ENCODE data around the gene KRT86. TPM values are rescaled to one million over a fixed set of nuclear protein-coding genes. Genes with fewer than 3 reads are reported as not detected.
A peak's percentile ranks its signal among the peaks of the same experiment; 100 is the strongest.
"Not testable (repeated sequence)": the region's sequence is repeated elsewhere in the genome, so short reads cannot be mapped to it uniquely, and the experiment has no call there.

The KRT86 gene
- total RNA-seq, 4 donors from 2014 or later: 1.0 to 289 (median 37.0) TPM

- Histone ChIP-seq H3K27ac (no peak overlapping the region), H3K27me3 (peaks cover 15% of the 10 kb centered on the region), H3K4me1 (no peaks in the 10 kb centered on the region), H3K9me3 (no peaks in the 10 kb centered on the region), H3K36me3 (no peaks in the 10 kb centered on the region), H3K4me3 (no peak overlapping the region)
- DNase-seq (ENCODE audit: low spot score in 2 of 2): no peak
- no peak for TF ChIP-seq POLR2AphosphoS5 (IDR thresholded peaks at IDR 0.05)
- TF ChIP-seq EP300 (IDR thresholded peaks at IDR 0.05): no peak
- TF ChIP-seq POLR2A (IDR thresholded peaks at IDR 0.05): no peak
- TF ChIP-seq, protein P1, sequence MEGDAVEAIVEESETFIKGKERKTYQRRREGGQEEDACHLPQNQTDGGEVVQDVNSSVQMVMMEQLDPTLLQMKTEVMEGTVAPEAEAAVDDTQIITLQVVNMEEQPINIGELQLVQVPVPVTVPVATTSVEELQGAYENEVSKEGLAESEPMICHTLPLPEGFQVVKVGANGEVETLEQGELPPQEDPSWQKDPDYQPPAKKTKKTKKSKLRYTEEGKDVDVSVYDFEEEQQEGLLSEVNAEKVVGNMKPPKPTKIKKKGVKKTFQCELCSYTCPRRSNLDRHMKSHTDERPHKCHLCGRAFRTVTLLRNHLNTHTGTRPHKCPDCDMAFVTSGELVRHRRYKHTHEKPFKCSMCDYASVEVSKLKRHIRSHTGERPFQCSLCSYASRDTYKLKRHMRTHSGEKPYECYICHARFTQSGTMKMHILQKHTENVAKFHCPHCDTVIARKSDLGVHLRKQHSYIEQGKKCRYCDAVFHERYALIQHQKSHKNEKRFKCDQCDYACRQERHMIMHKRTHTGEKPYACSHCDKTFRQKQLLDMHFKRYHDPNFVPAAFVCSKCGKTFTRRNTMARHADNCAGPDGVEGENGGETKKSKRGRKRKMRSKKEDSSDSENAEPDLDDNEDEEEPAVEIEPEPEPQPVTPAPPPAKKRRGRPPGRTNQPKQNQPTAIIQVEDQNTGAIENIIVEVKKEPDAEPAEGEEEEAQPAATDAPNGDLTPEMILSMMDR (IDR thresholded peaks at IDR 0.05): no peak
- 56% methylated on average over 1 of the region's 1 CpG for WGBS
These were observed 20.4 kb downstream of the KRT86 start for GRCh38 chr12:52294803-52295202.

- no peak overlapping the region for H3K27ac ChIP-seq
- 80% methylated on average over 1 of the region's 1 CpG for WGBS
- H3K4me3 ChIP-seq: no peak overlapping the region
- TF ChIP-seq POLR2AphosphoS5 (IDR thresholded peaks at IDR 0.05) (no peak), EP300 (IDR thresholded peaks at IDR 0.05) (no peak), POLR2A (IDR thresholded peaks at IDR 0.05) (no peak)
- TF ChIP-seq, protein P1 (IDR thresholded peaks at IDR 0.05): no peak
- H3K4me1 ChIP-seq: no peaks in the 10 kb centered on the region
- no peaks in the 10 kb centered on the region for H3K9me3 ChIP-seq
- peak in 1 of 2 donors; percentile 9 for DNase-seq (ENCODE audit: low spot score in 2 of 2)
- peaks cover 15% of the 10 kb centered on the region for H3K27me3 ChIP-seq
- no peaks in the 10 kb centered on the region for H3K36me3 ChIP-seq
These were observed 21.2 kb downstream of the KRT86 start for GRCh38 chr12:52295663-52296062.

DNA sequence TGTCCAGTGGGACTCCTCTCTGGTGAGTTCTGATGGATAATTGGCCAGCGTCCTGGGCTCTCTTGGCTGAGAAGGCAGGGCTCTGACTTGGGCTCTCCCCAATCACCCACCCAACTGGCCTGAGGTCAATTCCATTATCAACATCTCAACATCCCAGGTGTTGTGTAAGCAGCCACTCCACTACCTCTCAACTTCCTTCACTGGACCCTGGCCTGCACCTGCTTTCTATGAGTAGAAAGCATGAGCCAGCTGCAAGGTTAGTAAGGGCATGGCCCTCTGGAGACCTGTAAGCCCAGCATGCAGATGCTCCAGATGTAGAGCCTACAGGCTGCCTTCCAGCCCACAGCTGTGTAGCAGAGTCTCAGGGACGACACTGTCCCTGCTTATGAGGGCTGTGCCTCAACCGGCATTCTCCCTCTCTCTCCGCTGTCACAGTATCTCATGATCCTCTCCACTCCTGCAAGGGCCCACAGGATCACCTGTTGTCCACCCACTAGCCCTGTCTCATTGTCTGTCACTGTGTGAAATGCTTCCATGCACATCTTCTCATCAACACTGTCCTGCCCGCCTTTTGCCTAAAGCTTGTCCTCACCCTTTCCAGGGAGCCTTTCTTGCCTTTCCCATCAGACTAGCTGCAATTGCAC lies 22.2 kb downstream of the KRT86 start:
- H3K27me3 ChIP-seq: peaks cover 15% of the 10 kb centered on the region
- no peaks in the 10 kb centered on the region for H3K4me1 ChIP-seq
- no peaks in the 10 kb centered on the region for H3K36me3 ChIP-seq
- no peaks in the 10 kb centered on the region for H3K9me3 ChIP-seq
- WGBS: 79% methylated on average over 5 of the region's 5 CpGs
- DNase-seq (ENCODE audit: low spot score in 2 of 2): peak; percentile 35 to 37
- H3K27ac ChIP-seq: no peak overlapping the region
- no peak overlapping the region for H3K4me3 ChIP-seq
- no peak for TF ChIP-seq POLR2A (IDR thresholded peaks at IDR 0.05)
- no peak for TF ChIP-seq EP300 (IDR thresholded peaks at IDR 0.05)
- no peak for TF ChIP-seq POLR2AphosphoS5 (IDR thresholded peaks at IDR 0.05)

DNA sequence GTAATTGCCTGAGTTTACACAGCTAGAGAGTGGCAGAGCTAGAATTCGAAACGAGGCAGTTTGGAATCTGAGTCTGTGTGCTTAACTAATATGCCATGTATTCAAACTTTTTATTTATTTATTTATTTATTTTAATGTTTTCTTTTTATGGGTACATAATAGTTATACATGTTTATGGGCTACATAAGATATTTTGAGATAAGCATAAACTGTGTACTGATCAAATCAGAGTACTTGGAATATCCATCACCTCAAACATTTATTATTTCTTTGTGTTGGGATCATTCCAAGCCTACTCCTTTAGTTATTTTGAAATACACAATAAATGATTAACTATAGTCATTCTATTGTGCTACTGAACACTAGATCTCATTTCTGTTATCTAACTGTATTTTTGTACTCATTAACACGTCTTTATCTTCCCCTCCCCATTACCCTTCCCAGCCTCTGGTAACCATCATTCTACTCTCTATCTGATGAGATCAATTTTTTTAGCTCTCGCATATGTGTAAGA lies 24.3 kb downstream of the KRT86 start:
- H3K27ac ChIP-seq: no peak overlapping the region
- H3K9me3 ChIP-seq: no peaks in the 10 kb centered on the region
- no peak overlapping the region for H3K4me3 ChIP-seq
- H3K4me1 ChIP-seq: no peaks in the 10 kb centered on the region
- WGBS: 77% methylated on average over 4 of the region's 4 CpGs
- TF ChIP-seq POLR2AphosphoS5 (IDR thresholded peaks at IDR 0.05) (no peak), EP300 (IDR thresholded peaks at IDR 0.05) (no peak), POLR2A (IDR thresholded peaks at IDR 0.05) (no peak)
- TF ChIP-seq, protein P1 (IDR thresholded peaks at IDR 0.05): no peak
- H3K36me3 ChIP-seq: no peaks in the 10 kb centered on the region
- no peak for DNase-seq (ENCODE audit: low spot score in 2 of 2)
- peaks cover 7% of the 10 kb centered on the region for H3K27me3 ChIP-seq

DNA sequence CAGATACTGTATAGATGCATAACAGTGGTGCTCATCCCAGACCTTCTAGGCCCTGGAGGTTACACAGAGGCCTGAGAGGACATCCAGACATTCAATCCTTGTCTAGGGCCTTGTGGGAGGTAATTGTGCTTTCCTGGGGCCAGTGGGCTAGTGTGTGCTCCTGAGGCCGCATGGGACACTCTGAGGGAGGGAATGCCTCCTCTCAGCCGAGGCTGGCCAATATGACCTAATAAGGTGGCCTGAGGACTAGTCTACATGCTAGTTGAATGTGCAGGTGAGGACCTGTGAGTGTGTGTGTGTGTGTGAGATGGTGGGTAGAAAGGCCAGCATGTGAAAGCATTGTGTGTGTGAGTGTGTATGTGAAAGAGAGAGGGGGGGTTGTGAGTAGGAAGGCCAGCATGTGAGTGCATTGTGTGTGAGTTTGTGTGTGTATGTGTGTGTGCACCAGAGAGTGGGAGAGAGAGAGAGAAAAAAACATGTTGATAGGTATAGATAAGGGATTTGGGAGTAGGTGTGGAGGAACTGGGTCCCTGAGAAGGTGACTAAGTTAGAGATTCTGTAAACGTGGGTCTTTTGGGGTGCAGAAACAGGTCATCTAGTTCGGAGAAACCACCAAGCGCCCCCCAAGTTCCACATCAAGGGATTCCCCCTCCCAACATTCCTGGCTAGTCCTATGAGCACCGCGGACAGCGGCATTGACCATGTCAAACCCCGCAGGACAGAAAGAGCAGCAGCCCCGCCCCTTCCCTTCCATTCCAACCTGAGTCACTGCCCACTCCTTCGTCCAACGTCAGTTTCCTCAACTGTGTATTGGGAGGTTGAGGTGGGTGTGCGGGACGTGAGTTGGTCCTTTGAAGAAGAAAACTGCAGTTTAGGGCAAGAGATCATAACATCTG lies 26.6 kb downstream of the KRT86 start:
- peak in 1 of 2 donors; percentile 31 for DNase-seq (ENCODE audit: low spot score in 2 of 2)
- Histone ChIP-seq H3K27ac (no peak overlapping the region), H3K9me3 (no peaks in the 10 kb centered on the region), H3K4me1 (no peaks in the 10 kb centered on the region), H3K4me3 (no peak overlapping the region), H3K27me3 (peaks cover 3% of the 10 kb centered on the region), H3K36me3 (no peaks in the 10 kb centered on the region)
- TF ChIP-seq POLR2A (IDR thresholded peaks at IDR 0.05) (no peak), POLR2AphosphoS5 (IDR thresholded peaks at IDR 0.05) (no peak), EP300 (IDR thresholded peaks at IDR 0.05) (no peak)
- TF ChIP-seq, protein P1 (IDR thresholded peaks at IDR 0.05): no peak
- 69% methylated on average over 14 of the region's 14 CpGs for WGBS

- not testable (repeated sequence) for H3K36me3 ChIP-seq, H3K27me3 ChIP-seq, H3K4me1 ChIP-seq, H3K9me3 ChIP-seq, H3K4me3 ChIP-seq, H3K27ac ChIP-seq
- 84% methylated on average over 22 of the region's 31 CpGs for WGBS
- peak in 1 of 2 donors; percentile 27 for DNase-seq (ENCODE audit: low spot score in 2 of 2)
These were observed 27.3 kb downstream of the KRT86 start for GRCh38 chr12:52301721-52302120.

DNA sequence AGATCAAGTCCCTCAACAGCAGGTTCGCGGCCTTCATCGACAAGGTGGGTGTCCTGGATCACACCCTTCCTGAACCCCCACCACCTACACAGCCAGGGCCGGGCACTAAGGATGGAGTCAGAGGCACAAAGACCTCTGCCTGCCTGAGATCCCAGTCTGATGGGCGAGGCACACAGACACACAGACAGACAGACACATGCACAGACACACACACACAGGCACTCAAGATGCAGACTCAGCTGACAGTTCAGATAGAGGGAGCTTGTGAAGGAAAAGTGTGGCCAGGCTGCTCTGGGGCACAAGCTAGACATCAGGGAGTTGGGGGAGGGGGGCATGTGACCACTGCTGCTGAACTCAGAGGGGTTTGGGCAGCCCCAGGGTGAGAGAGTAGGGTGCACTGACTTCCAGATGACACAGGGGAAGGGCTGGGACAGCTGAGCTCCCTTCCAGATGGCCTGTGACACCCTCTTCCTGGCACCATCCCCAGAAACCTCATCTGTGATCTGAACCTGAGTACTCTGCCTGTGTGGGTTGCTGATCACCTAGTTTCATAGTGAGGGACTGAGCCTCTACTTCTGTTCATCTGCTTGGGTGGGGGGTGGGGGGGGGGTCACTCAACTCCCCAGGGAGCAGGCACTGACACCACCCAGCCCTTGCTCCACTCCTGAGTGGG lies 27.9 kb downstream of the KRT86 start:
- H3K27me3 ChIP-seq; H3K4me1 ChIP-seq; H3K27ac ChIP-seq; H3K4me3 ChIP-seq; DNase-seq (ENCODE audit: low spot score in 2 of 2); H3K36me3 ChIP-seq; H3K9me3 ChIP-seq: not testable (repeated sequence)
- WGBS: no CpG with 5 or more reads among the region's 5 CpGs

- H3K4me3 ChIP-seq, H3K27ac ChIP-seq, H3K36me3 ChIP-seq, H3K9me3 ChIP-seq: not testable (repeated sequence)
- Histone ChIP-seq H3K4me1 (peaks cover 13% of the 10 kb centered on the region), H3K27me3 (peaks cover 30% of the 10 kb centered on the region)
- 82% methylated on average over 14 of the region's 15 CpGs for WGBS
- peak in 1 of 2 donors; percentile 57 for DNase-seq (ENCODE audit: low spot score in 2 of 2)
These were observed 30.5 kb downstream of the KRT86 start for GRCh38 chr12:52304941-52305411.
